GM12874 (cell line): Measurements from ENCODE around the gene ITPR1.

ENCODE experiments used
- CTCF ChIP-seq: IDR thresholded peaks from 2 replicates; pipeline ENCODE4 v1.5.1; 2011; ENCODE audit warnings: low read depth, mild to moderate bottlenecking, control low read depth, low read length, moderate library complexity; ENCODE audit not compliant: insufficient read depth

ITPR1 gene

DNA sequence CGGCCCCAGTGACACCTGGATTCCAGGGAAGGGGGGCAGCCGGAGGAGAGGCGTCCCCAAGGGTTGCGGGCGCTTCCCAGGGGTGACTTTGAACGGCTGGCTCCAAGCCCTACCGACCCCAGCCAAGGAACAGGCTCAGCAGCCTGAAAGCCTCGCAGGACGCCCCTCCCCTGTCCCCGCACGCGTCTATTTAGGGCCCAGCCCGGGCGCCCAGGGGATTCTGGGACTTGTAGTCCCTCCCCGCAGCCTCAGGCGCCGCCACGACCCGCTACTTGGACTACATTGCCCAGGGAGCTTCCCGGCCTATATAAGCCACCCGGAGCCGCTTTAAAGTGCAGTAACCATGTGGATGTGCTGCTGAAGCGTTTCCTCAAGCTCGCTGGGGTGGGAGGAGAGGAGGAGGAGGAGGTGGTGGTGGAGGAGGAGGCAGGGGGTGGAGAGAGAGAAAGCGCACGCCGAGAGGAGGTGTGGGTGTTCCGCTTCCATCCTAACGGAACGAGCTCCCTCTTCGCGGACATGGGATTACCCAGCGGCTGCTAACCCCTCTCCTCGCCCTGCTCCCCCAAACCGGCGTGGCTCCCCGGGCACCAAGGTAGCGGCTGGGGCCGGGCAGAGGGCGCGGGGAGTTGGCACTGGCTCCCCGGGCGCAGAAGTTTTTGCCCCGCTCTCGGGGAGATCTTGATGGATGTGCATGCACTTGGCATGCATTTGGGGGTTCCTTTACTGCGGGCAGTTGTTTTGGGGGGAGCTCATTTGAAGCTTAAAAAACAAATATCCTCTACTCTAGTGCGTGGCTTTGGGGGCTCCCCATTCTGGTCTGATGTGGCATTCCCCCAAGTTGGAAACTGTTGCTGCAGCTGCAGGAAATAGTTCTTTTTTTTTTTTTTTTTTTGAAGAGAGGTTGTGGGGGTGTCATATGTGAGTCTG, at the start of gene ITPR1:
Gene ITPR1, plus strand, starts transcription at position 335 of the 927 bp plus-strand sequence. CDS start 23,144 bp downstream, outside the sequence.
- no peak for TF ChIP-seq CTCF

DNA sequence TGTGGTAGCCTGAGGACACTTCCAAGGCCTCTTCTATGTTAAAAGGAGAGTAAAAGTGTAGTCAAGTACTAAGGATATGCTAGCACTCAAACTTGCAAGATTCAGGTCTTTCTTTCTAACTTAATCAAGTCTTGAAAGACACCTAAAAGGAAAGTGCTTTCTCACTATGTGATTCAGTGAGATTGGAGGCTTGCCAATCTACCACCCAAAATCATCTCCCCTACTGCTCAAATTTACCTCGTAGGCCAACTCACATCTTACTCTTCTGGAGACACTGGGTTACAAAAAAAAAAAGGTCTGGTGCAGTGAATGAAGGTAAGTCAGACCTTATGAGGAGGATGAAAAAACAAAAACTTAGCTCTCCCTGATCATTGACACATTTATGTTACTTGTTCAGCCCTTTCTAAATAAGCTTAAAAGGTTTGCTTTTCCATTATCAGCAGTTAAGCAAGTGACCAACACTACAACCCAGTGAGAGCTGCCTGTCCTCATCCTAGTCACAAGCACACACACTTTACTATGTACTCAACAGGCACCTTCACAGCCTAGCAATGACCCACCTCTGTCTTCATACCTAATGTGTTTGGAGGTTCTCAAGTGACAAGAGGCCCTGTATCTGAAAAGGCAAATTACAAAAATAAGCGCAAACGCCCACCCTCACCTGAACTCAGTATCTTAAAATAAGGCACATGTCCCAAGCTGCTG, 45.7 kb upstream of the ITPR1 start:
- no peak for TF ChIP-seq CTCF

DNA sequence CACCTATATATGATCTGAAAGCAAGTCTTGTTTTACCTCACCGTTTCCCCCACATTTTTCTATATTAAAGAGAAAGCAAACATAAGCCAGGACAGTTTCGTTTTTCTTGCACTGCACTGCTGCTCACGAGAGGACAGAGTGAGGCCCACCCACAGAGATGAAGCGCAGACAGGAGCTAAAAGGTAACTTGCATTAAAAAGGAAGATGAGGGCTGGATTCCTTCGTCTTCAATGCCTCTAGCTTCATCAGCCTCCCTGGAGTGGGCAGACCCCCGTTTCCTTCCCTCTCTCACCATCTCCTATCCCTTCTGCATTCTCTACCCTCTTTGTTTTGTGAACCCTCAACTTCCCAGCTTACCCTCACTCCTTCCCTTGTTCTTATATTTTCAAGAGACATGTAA, 45.0 kb upstream of the ITPR1 start:
- TF ChIP-seq CTCF, result no peak

DNA sequence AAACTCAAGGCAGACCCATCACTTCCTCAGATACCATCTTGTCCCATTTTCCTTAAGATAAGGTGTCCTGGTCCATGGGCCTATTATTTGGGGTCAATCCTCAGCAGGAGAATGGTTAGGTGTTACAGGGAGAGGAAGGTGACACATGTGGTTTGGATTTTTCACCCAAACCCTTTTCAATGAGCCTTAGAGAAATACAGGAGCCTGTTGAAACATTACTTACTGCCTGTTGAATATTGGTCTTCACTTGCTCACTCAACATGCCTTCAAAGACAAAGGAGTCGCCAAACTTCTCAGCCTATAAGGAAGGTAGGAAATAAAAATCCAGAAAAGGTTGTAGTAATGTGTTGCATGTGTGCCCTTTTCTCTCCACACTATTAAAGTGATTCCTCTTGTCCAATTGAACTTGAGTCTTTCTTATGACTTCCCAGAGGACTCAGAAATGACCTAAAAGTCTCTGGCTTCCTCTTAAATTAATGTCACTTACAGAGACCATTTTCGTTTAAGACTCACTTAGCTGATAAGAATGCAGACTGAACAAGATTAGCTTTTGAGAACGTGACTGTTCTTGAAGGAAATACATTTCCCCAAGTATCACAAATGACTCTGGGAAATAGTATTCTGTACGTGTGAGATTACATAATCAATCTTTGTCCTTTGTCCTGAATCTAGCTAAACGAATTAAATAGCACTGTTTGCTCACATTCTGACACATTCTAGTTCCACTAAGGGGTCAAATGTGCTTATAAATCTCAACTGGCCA, 43.9 kb upstream of the ITPR1 start:
- TF ChIP-seq CTCF, result no peak

DNA sequence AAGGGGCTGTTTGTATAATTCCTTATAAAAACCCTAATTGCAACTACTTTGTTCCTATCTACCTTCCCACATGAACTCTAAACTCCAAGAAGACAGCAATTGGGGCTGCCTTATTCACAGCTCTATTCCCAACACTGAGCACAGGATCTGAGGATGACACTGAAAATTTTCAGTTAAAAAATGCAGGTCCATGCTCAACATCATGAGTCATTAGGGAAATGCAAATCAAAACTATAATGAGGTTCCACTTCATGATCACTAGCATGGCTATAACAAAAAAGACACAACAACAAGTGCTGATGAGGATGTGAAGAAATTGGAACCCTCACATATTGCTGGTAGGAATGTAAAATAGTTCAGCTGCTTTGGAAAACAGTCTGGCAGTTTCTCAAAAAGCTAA, 39.0 kb upstream of the ITPR1 start:
- no peak for TF ChIP-seq CTCF

- TF ChIP-seq CTCF, result no peak
These were observed 34.2 kb upstream of the ITPR1 start for GRCh38 chr3:4458961-4459360.

DNA sequence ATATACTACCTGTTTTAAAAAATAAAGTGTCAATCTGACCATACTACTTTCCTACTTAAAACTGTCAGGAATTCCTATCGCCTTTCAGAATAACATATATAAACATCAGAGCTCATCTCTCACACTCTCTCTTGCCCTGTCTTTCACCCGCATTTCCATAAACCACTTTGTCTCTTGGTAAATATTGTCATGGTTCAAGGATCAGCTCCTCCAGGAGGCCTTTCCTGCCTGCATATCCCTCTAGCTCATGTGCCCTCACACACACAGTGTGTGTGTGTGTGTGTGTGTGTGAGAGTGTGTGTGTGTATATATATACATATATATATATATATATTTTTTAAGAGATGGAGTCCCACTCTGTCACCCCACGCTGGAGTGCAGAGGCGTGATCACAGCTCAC, 32.8 kb upstream of the ITPR1 start:
- no peak for TF ChIP-seq CTCF
